Gastroesophageal sphincter (tissue), 4 donors: ENCODE measurements around the gene AGBL5. TPM values are rescaled to one million over a fixed set of nuclear protein-coding genes. Genes with fewer than 3 reads are reported as not detected.

ENCODE experiments used
- ATAC-seq: fragments of 150-250 bp; one replicate; pipeline ENCODE4 v1.9.1; 2016; ENCODE audit warnings: mild to moderate bottlenecking, moderate library complexity
- H3K27ac ChIP-seq, 4 donors: fragments of 200-600 bp; sonication (generic) in 3 of 4; 1 replicate in 3 of 4; 2 replicates in 1 of 4; pipeline ENCODE4 v1.5.1; 2016 to 2019
- H3K27me3 ChIP-seq: fragments of 200-600 bp; sonication (generic); one replicate; pipeline ENCODE4 v1.5.1; 2019
- H3K36me3 ChIP-seq, 2 donors: fragments of 200-600 bp; sonication (generic); one replicate each; pipeline ENCODE4 v1.5.1; 2019; ENCODE audit warnings: control low read depth in 1 of 2
- H3K4me1 ChIP-seq, 3 donors: fragments of 200-600 bp; sonication (generic); 1 replicate in 2 of 3; 2 replicates in 1 of 3; pipeline ENCODE4 v1.5.1; 2016 to 2019; ENCODE audit warnings: control low read depth in 2 of 3
- H3K4me3 ChIP-seq, 2 donors: fragments of 200-600 bp; sonication (generic); one replicate each; pipeline ENCODE4 v1.5.1; 2019; ENCODE audit warnings: mild to moderate bottlenecking in 1 of 2, moderate library complexity in 1 of 2
- H3K9me3 ChIP-seq, 3 donors: fragments of 200-600 bp; sonication (generic); one replicate each; pipeline ENCODE4 v1.5.1; 2017 to 2019; ENCODE audit warnings: control low read depth in 2 of 3
- EP300 ChIP-seq: sonication (generic); formaldehyde crosslinking; IDR thresholded peaks from one replicate; pipeline ENCODE4 v1.6.1; 2017; ENCODE audit warnings: antibody characterized with exemption, mild to moderate bottlenecking
- POLR2A ChIP-seq, 2 donors: fragments of 450-650 bp; IDR thresholded peaks; one replicate each; pipeline ENCODE4 v1.6.1; 2017; ENCODE audit warnings: antibody characterized with exemption in 2 of 2, mild to moderate bottlenecking in 2 of 2, moderate library complexity in 1 of 2
- POLR2AphosphoS5 ChIP-seq: sonication (generic); formaldehyde crosslinking; IDR thresholded peaks from one replicate; pipeline ENCODE4 v1.6.1; 2017; ENCODE audit warnings: antibody characterized with exemption
- WGBS, 2 donors: methylation state at CpG; one replicate each; pipeline ENCODE4 v1.1.5; 2018; ENCODE audit warnings: low coverage in 1 of 2; 5-methylcytosine and 5-hydroxymethylcytosine counted together
- total RNA-seq, 4 donors: library from RNA; depleted of rRNA; stranded (reverse); fragments of >200 nt; gene quantifications; one replicate each; pipeline ENCODE4 v1.1.0, GENCODE V29; 2016
- TF ChIP-seq, protein P1 (sequence below), 4 experiments: fragments of 200-600 bp in 2 of 4; fragments of 450-650 bp in 2 of 4; sonication (generic) in 1 of 4; IDR thresholded peaks; one replicate each; pipeline ENCODE4 v1.5.1; 2017 to 2019; ENCODE audit warnings: antibody characterized with exemption in 4 of 4, mild to moderate bottlenecking in 2 of 4, moderate library complexity in 2 of 4

The AGBL5 gene
- total RNA-seq, 4 donors from 2014 or later = 16.2 to 31.7 (median 23.0) TPM

DNA sequence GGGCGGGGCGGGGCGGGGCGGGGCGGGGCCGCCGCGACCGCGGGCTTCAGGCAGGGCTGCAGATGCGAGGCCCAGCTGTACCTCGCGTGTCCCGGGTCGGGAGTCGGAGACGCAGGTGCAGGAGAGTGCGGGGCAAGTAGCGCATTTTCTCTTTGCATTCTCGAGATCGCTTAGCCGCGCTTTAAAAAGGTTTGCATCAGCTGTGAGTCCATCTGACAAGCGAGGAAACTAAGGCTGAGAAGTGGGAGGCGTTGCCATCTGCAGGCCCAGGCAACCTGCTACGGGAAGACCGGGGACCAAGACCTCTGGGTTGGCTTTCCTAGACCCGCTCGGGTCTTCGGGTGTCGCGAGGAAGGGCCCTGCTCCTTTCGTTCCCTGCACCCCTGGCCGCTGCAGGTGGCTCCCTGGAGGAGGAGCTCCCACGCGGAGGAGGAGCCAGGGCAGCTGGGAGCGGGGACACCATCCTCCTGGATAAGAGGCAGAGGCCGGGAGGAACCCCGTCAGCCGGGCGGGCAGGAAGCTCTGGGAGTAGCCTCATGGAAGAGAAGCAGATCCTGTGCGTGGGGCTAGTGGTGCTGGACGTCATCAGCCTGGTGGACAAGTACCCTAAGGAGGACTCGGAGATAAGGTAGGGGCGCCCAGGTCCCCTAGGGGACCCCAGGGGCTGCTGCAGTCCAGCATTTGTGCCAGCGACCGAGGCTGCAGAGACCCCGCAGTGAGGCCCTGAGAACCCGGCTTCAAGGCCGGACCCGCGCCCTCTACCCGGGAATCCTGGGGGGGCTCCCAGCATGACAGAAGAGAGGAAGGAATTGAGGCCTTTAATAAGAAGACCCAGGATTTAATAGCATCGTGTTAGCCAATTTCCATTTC lies 35.5 kb downstream of the AGBL5 start, which contains the start of gene KHK:
Gene KHK (plus strand): TSS at position 49 of the 870 bp plus-strand sequence. CDS start 488 bp downstream, at position 537.
- H3K4me3 ChIP-seq = peak within 1 kb of the TSS; percentile 58 to 65
- no peaks in the 10 kb centered on the region for H3K9me3 ChIP-seq
- H3K27ac ChIP-seq = peak within 1 kb of the TSS; percentile 79 to 98 (median 90)
- TF ChIP-seq, protein P1, sequence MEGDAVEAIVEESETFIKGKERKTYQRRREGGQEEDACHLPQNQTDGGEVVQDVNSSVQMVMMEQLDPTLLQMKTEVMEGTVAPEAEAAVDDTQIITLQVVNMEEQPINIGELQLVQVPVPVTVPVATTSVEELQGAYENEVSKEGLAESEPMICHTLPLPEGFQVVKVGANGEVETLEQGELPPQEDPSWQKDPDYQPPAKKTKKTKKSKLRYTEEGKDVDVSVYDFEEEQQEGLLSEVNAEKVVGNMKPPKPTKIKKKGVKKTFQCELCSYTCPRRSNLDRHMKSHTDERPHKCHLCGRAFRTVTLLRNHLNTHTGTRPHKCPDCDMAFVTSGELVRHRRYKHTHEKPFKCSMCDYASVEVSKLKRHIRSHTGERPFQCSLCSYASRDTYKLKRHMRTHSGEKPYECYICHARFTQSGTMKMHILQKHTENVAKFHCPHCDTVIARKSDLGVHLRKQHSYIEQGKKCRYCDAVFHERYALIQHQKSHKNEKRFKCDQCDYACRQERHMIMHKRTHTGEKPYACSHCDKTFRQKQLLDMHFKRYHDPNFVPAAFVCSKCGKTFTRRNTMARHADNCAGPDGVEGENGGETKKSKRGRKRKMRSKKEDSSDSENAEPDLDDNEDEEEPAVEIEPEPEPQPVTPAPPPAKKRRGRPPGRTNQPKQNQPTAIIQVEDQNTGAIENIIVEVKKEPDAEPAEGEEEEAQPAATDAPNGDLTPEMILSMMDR (IDR thresholded peaks at IDR 0.05) = no peak
- TF ChIP-seq POLR2AphosphoS5 (peak; percentile 14), POLR2A (IDR thresholded peaks at IDR 0.05) (no peak), EP300 (no peak)
- ATAC-seq = peak; percentile 23
- 0 to 42% methylated on average over 4 to 10 of the region's 54 CpGs for WGBS, 2 donors
- peaks cover 4 to 65% (median 20%) of the 10 kb centered on the region in 3 donors for H3K4me1 ChIP-seq
- no peaks in the 10 kb centered on the region for H3K27me3 ChIP-seq
- peaks cover 0 to 15% of the 10 kb centered on the region in 2 donors for H3K36me3 ChIP-seq

DNA sequence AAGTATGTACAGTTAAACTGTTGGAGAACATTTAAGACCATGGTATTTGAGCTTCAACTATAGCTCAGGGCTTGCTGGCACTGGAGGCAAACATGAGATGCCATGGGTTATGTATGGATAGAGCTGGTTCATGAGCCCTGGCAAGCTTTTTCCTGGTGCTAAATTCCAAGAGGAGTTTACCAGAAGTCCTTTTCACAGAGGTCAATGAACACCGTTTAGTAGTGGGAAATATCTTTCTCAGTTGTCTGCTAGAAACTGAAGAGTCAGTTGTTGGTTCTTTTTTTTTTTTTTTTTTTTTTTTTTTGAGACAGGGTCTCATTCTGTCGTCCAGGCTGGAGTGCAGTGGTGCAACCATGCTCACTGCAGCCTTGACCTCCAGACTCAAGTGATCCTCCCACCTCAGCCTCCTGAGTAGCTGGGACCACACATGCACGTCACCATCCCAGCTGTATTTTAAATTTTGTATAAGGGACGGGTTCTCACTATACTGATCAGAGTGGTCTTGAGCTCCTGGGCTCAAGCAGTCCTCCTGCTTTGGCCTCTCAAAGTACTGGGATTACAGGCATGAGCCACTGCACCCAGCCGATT lies 36.4 kb downstream of the AGBL5 start:
- no peak for ATAC-seq
- H3K4me3 ChIP-seq = no peak overlapping the region
- H3K4me1 ChIP-seq = peaks cover 4 to 56% (median 11%) of the 10 kb centered on the region in 3 donors
- no peaks in the 10 kb centered on the region for H3K9me3 ChIP-seq
- H3K27me3 ChIP-seq = no peaks in the 10 kb centered on the region
- no peak for TF ChIP-seq EP300
- TF ChIP-seq POLR2A (IDR thresholded peaks at IDR 0.05) = no peak
- TF ChIP-seq, protein P1 (IDR thresholded peaks at IDR 0.05) = no peak
- no peak for TF ChIP-seq POLR2AphosphoS5
- WGBS, 2 donors = 68 to 82% methylated on average over 3 of the region's 5 CpGs
- H3K36me3 ChIP-seq = peaks cover 0 to 12% of the 10 kb centered on the region in 2 donors
- no peak overlapping the region for H3K27ac ChIP-seq

DNA sequence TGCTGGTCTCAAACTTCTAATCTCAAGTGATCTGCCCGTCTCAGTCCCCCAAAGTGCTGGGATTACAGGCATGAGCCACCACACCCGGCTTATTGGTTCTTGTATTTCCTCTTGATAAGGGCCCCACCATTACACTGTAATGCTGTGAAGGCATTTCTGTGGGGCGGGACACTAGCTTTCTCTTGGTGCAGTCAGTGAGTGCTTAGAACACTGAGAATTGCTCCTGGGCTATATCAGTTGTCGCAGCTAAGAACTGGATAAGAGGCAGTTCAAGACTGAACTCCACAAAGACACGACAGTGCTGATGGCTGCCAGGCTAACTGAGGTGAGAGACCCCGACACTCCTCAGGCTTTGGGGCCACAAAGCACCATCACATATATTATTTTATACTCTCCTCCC lies 37.2 kb downstream of the AGBL5 start:
- Histone ChIP-seq H3K36me3 (peaks cover 0 to 8% of the 10 kb centered on the region in 2 donors), H3K27me3 (no peaks in the 10 kb centered on the region), H3K9me3 (no peaks in the 10 kb centered on the region), H3K4me3 (no peak overlapping the region), H3K27ac (no peak overlapping the region), H3K4me1 (peaks cover 4 to 49% (median 11%) of the 10 kb centered on the region in 3 donors)
- ATAC-seq = no peak
- WGBS, 2 donors = 62% methylated on average over 2 of the region's 6 CpGs; no CpG with 5 or more reads in 1 of the 2 donors
- TF ChIP-seq EP300 = no peak
- TF ChIP-seq, protein P1 (IDR thresholded peaks at IDR 0.05) = no peak
- no peak for TF ChIP-seq POLR2AphosphoS5
- no peak for TF ChIP-seq POLR2A (IDR thresholded peaks at IDR 0.05)

DNA sequence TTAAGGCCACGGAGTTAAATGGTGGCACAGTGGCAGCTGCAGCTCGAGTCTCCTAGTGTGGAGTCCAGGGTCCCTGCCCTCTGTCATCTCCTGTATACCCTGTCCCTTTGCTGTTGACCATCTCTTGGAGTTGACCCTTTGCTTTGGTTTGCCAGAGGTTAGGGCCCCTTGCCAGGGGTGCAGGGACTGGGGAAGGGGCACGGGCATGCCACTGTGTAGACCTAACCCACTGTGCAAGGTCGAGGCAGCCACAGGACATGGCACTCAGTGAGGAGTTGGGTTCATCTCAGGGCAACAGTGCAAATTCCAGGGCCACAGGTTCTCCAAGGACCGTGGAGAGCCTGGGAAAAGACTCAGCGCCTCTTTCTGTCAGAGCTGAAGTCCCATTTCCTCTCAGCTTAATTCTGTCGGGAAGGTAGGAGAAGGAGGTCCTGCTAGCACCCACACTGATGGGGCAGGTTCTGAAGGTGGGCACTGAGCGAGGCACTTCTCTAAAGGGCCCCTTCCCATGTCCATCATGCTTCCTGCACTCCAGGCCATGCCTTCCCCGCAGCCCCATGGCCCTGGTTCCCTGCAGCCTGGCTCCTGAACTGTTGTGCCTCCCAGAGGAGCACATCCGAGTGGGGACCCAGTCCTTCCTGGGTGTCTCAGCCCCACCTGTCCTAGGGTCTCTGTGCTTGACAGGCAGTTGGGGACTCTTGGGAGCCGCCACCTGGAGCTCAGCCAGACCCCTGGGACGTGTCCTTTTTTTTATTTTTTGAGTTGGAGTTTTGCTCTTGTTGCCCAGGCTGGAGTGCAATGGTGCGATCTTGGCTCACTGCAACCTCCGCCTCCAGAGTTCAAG lies 37.9 kb downstream of the AGBL5 start:
- Histone ChIP-seq H3K36me3 (peaks cover 0 to 8% of the 10 kb centered on the region in 2 donors), H3K27ac (no peak overlapping the region), H3K27me3 (no peaks in the 10 kb centered on the region), H3K4me1 (peaks cover 4 to 42% (median 11%) of the 10 kb centered on the region in 3 donors), H3K4me3 (no peak overlapping the region), H3K9me3 (no peaks in the 10 kb centered on the region)
- TF ChIP-seq POLR2AphosphoS5 (no peak), EP300 (no peak), POLR2A (IDR thresholded peaks at IDR 0.05) (no peak)
- TF ChIP-seq, protein P1 (IDR thresholded peaks at IDR 0.05) = no peak
- ATAC-seq = no peak
- 89 to 92% methylated on average over 3 to 11 of the region's 14 CpGs for WGBS, 2 donors
